Heart left ventricle (tissue), 13 donors: ENCODE results near the gene CACTIN.

Source experiments
- CTCF ChIP-seq, 12 donors: fragments of 200-600 bp; sonication (generic) in 4 of 12; IDR thresholded peaks; one replicate each; pipeline versions ENCODE4 v1.5.0 to v1.8.0; 2018 to 2022; ENCODE audit warnings: antibody characterized with exemption in 12 of 12, mild to moderate bottlenecking in 5 of 12
- POLR2A ChIP-seq, 2 donors: fragments of 450-650 bp; IDR thresholded peaks; one replicate each; pipeline ENCODE4 v1.6.1; 2017; ENCODE audit warnings: antibody characterized with exemption in 2 of 2, mild to moderate bottlenecking in 2 of 2, moderate library complexity in 2 of 2
- donor health status: ischemic (EF 13 %, LVEDD 7.1; RV severe dilation, severe dysfunction).
- donor health status: DM: no; HTN: yes; CAD: no.
- donor health status: DM: no; HTN: no; CAD: no.
- donor health status: ischemic (EF 25% LVEDD 6.9; RV normal size, moderate dysfunction).
- donor health status: ischemic (EF 25% LVEDD 5.7; RV mildly dilated, moderate dysfunction).
- donor health status: ischemic (EF 35%, LVEDD 5.7; RV mildly dilated, moderate dysfunction).
- donor health status: nonischemic (EF 11% LVEDD 7.7; RV severe dilation, severe dysfunction).
- donor health status: DM: yes; HTN: yes; CAD: no.
- donor health status: PGD.
- donor health status: ischemic (EF 29% LVEDD 5.4; RV normal size, mild dysfunction).
- donor health status: nonischemic (EF 23%, LVEDD 6.1; RV moderate dilation, normal function).

DNA sequence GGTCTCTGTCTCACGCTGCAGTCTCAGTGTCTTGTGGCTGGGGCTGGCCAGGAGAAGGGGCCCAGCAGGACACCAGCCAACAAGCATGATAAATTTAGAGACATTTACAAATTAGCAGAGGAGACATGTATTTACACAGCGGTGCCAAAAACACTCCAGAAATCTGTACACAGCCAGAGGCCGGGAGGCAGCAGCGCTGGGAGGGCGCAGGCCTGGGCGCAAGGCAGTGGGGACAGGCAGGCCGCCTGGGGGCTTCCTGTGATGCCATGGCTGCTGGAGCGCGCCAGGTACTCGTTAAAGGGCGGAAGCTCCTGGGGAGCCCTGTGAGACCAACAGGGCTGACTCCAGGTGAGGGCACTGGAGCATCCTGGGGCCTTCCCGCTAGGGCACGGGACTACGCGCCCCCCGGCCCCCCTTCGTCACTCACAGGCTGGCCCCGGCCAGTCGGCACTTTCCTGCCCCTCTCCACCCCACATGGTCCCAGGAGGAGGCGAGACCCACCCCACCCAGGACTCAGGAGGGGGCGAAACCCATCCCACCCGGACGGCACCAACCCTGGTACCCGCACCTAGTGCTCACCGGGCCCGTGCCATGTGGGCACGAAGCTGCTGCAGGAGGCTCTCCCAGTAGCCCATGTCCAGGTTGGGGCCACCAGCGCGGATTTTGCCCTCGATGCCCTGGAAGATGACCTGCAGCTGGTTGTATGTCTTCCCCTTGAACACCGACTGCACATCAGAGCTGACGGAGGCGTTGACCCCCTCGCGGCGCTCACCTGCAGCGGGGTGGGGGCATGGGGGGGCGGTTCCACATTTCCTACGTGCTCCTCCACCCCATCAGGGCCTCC lies 12.6 kb downstream of the CACTIN start:
- no peak for TF ChIP-seq POLR2A (IDR thresholded peaks at IDR 0.05)
- no peak for TF ChIP-seq CTCF (IDR thresholded peaks at IDR 0.05)
